Smooth muscle cell (in vitro differentiated cells): ENCODE data around the gene APLP2. TPM values are rescaled to one million over a fixed set of nuclear protein-coding genes. Genes with fewer than 3 reads are reported as not detected.

ENCODE experiments used
- DNase-seq: peaks from one replicate; lab custom pipeline; 2025; ENCODE audit not compliant: unreplicated experiment; lab: John Stamatoyannopoulos, UW
- H2AFZ ChIP-seq: fragments of 200-600 bp; sonication (generic); 2 replicates; pipeline ENCODE4 v1.6.0; 2016; ENCODE audit warnings: antibody characterized with exemption, low read depth, mild to moderate bottlenecking
- H3F3A ChIP-seq: fragments of 200-600 bp; sonication (generic); 2 replicates; pipeline ENCODE4 v1.6.0; 2017; ENCODE audit warnings: antibody characterized with exemption, low read depth
- H3K27ac ChIP-seq: fragments of 200-600 bp; sonication (generic); 2 replicates; pipeline ENCODE4 v1.5.1; 2016; ENCODE audit warnings: low read depth, mild to moderate bottlenecking
- H3K27me3 ChIP-seq: fragments of 200-600 bp; sonication (generic); 2 replicates; pipeline ENCODE4 v1.6.1; 2016; ENCODE audit warnings: low read depth, mild to moderate bottlenecking
- H3K36me3 ChIP-seq: fragments of 200-600 bp; sonication (generic); 2 replicates; pipeline ENCODE4 v1.5.1; 2016; ENCODE audit warnings: low read depth
- H3K4me1 ChIP-seq: fragments of 200-600 bp; sonication (generic); 2 replicates; pipeline ENCODE4 v1.5.1; 2016; ENCODE audit warnings: low read depth
- H3K4me2 ChIP-seq: fragments of 200-600 bp; sonication (generic); 2 replicates; pipeline ENCODE4 v1.6.0; 2016; ENCODE audit warnings: mild to moderate bottlenecking
- H3K4me3 ChIP-seq: fragments of 200-600 bp; sonication (generic); 2 replicates; pipeline ENCODE4 v1.5.1; 2016; ENCODE audit warnings: mild to moderate bottlenecking
- H3K79me2 ChIP-seq: fragments of 200-600 bp; sonication (generic); 2 replicates; pipeline ENCODE4 v1.6.0; 2016; ENCODE audit warnings: low read depth, mild to moderate bottlenecking
- H3K9ac ChIP-seq: fragments of 200-600 bp; sonication (generic); 2 replicates; pipeline ENCODE4 v1.6.0; 2016; ENCODE audit warnings: low read depth
- H3K9me3 ChIP-seq: fragments of 200-600 bp; sonication (generic); replicated peaks from 2 replicates; pipeline ENCODE4 v1.5.1; 2016; ENCODE audit warnings: low read depth
- H4K20me1 ChIP-seq: fragments of 200-600 bp; sonication (generic); 2 replicates; pipeline ENCODE4 v1.6.0; 2016; ENCODE audit warnings: low read depth
- CTCF ChIP-seq: fragments of 200-600 bp; sonication (generic); IDR thresholded peaks from 2 replicates; pipeline ENCODE4 v1.5.1; 2017; ENCODE audit warnings: borderline replicate concordance, mild to moderate bottlenecking, antibody characterized with exemption; ENCODE audit not compliant: insufficient read depth, poor library complexity, severe bottlenecking
- WGBS: methylation state at CpG from one replicate; pipeline ENCODE4 v1.1.7; 2016; ENCODE audit warnings: low lambda C conversion rate; 5-methylcytosine and 5-hydroxymethylcytosine counted together
- polyA plus RNA-seq: library from polyadenylated mRNA; unstranded; fragments of >200 nt; fragmentation: Nextera tagmentation; extraction: Ambion mirVana; gene quantifications from 2 replicates; pipeline ENCODE4 v1.2.1, GENCODE V29; 2016
- total RNA-seq: library from RNA; depleted of rRNA; stranded (reverse); fragments of >200 nt; gene quantifications from 2 replicates; pipeline ENCODE4 v1.2.3, GENCODE V29; 2014

The APLP2 gene
- total and polyA plus RNA-seq, 2 experiments from 2014 or later, result 121 to 146 TPM

GRCh38 chr11:130161441-130162145, 91.9 kb downstream of the APLP2 start:
- peaks cover 9% of the 10 kb centered on the region for H3K4me1 ChIP-seq
- H3K27me3 ChIP-seq, result peaks cover 52% of the 10 kb centered on the region
- H3K4me2 ChIP-seq, result peak overlapping the region; percentile 82
- H4K20me1 ChIP-seq, result peaks cover 4% of the 10 kb centered on the region
- H3K9me3 ChIP-seq, result no peaks in the 10 kb centered on the region
- H3K79me2 ChIP-seq, result no peaks in the 10 kb centered on the region
- no peaks in the 10 kb centered on the region for H3K36me3 ChIP-seq
- no peak for TF ChIP-seq CTCF
- peak overlapping the region; percentile 49 for H3K4me3 ChIP-seq
- H3K9ac ChIP-seq, result no peak overlapping the region
- WGBS, result 78% methylated on average over 11 of the region's 11 CpGs
- H2AFZ ChIP-seq, result no peak overlapping the region
- H3F3A ChIP-seq, result peaks cover 2% of the 10 kb centered on the region
- DNase-seq, result no peak
- no peak overlapping the region for H3K27ac ChIP-seq

- Histone ChIP-seq H3K27me3 (peaks cover 49% of the 10 kb centered on the region), H3K27ac (no peak overlapping the region), H3K9me3 (no peaks in the 10 kb centered on the region), H3K79me2 (no peaks in the 10 kb centered on the region), H4K20me1 (peaks cover 4% of the 10 kb centered on the region), H3K4me2 (peak overlapping the region; percentile 40), H3K9ac (no peak overlapping the region), H3F3A (peaks cover 6% of the 10 kb centered on the region), H3K4me3 (no peak overlapping the region), H2AFZ (no peak overlapping the region), H3K4me1 (peaks cover 9% of the 10 kb centered on the region), H3K36me3 (no peaks in the 10 kb centered on the region)
- DNase-seq, result no peak
- no peak for TF ChIP-seq CTCF
- WGBS, result 11% methylated on average over 5 of the region's 5 CpGs
These were observed 93.0 kb downstream of the APLP2 start for GRCh38 chr11:130162733-130163132.

- H3K4me3 ChIP-seq, result no peak overlapping the region
- peaks cover 6% of the 10 kb centered on the region for H3F3A ChIP-seq
- H3K9ac ChIP-seq, result no peak overlapping the region
- peak overlapping the region; percentile 40 for H3K4me2 ChIP-seq
- H3K9me3 ChIP-seq, result no peaks in the 10 kb centered on the region
- H3K27me3 ChIP-seq, result peaks cover 40% of the 10 kb centered on the region
- 64% methylated on average over 13 of the region's 13 CpGs for WGBS
- TF ChIP-seq CTCF, result no peak
- no peaks in the 10 kb centered on the region for H3K79me2 ChIP-seq
- H3K4me1 ChIP-seq, result peaks cover 9% of the 10 kb centered on the region
- no peak overlapping the region for H3K27ac ChIP-seq
- H4K20me1 ChIP-seq, result peaks cover 4% of the 10 kb centered on the region
- H2AFZ ChIP-seq, result no peak overlapping the region
- DNase-seq, result no peak
- no peaks in the 10 kb centered on the region for H3K36me3 ChIP-seq
These were observed 93.9 kb downstream of the APLP2 start for GRCh38 chr11:130163346-130164220.
